ENCODE measurements around the gene PHGDH. TPM values are rescaled to one million over a fixed set of nuclear protein-coding genes. Genes with fewer than 3 reads are reported as not detected.

Gene PHGDH
- polyA plus RNA-seq, 1 donor (not counting 4 experiments of a cell fraction or from before 2014, with no cell fraction given) = 40.3 TPM

GRCh38 chr1:119733754-119734153 is 22.0 kb downstream of the PHGDH start:
- no peak for DNase-seq (ENCODE audit: low read depth, low spot score)
- dilution Hi-C loops (cut with MboI; ENCODE audit: extremely low pct_ligation_motif_present, low sequenced_read_pairs) = no loop called here

GRCh38 chr1:119735217-119735616 is 23.5 kb downstream of the PHGDH start:
- peaks cover 0 to 37% of the 10 kb centered on the region in 2 experiments for H3K36me3 ChIP-seq (ENCODE audit: control insufficient read depth in 2 of 2, extremely low read depth in 1 of 2, insufficient read depth in 2 of 2, low read length in 2 of 2)
- dilution Hi-C loops (cut with MboI; ENCODE audit: extremely low pct_ligation_motif_present, low sequenced_read_pairs) = no loop called here
- no peak overlapping the region for H3K9ac ChIP-seq (ENCODE audit: control insufficient read depth, extremely low read depth, insufficient read depth, low read length)
- no peak for FAIRE-seq
- no peaks in the 10 kb centered on the region for H3K79me2 ChIP-seq (ENCODE audit: control insufficient read depth, insufficient read depth, low read length)
- no peak overlapping the region for H3K4me3 ChIP-seq (ENCODE audit: control insufficient read depth in 2 of 3, extremely low read depth in 1 of 3, insufficient read depth in 2 of 3, low read depth in 1 of 3, low read length in 3 of 3)
- no peaks in the 10 kb centered on the region for H3K9me1 ChIP-seq (ENCODE audit: control insufficient read depth, extremely low read depth, insufficient read depth, low read length)
- H3K27ac ChIP-seq (ENCODE audit: control insufficient read depth, insufficient read depth, low read length) = no peak overlapping the region
- H3K9me3 ChIP-seq (ENCODE audit: control insufficient read depth, low read depth, low read length) = no peaks in the 10 kb centered on the region
- no peak for TF ChIP-seq EZH2 (IDR thresholded peaks at IDR 0.05; ENCODE audit: low read length)
- TF ChIP-seq CTCF (optimal IDR thresholded peaks at IDR 0.05 in 1 of 3, IDR thresholded peaks at IDR 0.05 in 1 of 3, conservative IDR thresholded peaks at IDR 0.05 in 1 of 3; ENCODE audit: extremely low read depth in 1 of 3, insufficient read depth in 2 of 3, low read length in 3 of 3) = no peak
- no peak overlapping the region for H2AFZ ChIP-seq (ENCODE audit: control insufficient read depth, low read length)
- peaks cover 4% of the 10 kb centered on the region for H3K4me1 ChIP-seq (ENCODE audit: control insufficient read depth, extremely low read depth, insufficient read depth, low read length)
- no peak for DNase-seq (ENCODE audit: low read depth, low spot score)
- peaks cover 5% of the 10 kb centered on the region for H4K20me1 ChIP-seq (ENCODE audit: control insufficient read depth, extremely low read depth, insufficient read depth, low read length)
- no peaks in the 10 kb centered on the region for H3K27me3 ChIP-seq (ENCODE audit: control insufficient read depth, extremely low read depth, insufficient read depth, low read length)
- H3K4me2 ChIP-seq (ENCODE audit: control insufficient read depth, extremely low read depth, insufficient read depth, low read depth, low read length) = no peak overlapping the region

More at GRCh38 chr1:119733754-119734153, 22.0 kb downstream of the PHGDH start:
- Histone ChIP-seq H4K20me1 (ENCODE audit: control insufficient read depth, extremely low read depth, insufficient read depth, low read length) (peaks cover 5% of the 10 kb centered on the region), H2AFZ (ENCODE audit: control insufficient read depth, low read length) (no peak overlapping the region), H3K4me3 (ENCODE audit: control insufficient read depth in 2 of 3, extremely low read depth in 1 of 3, insufficient read depth in 2 of 3, low read depth in 1 of 3, low read length in 3 of 3) (no peak overlapping the region), H3K4me2 (ENCODE audit: control insufficient read depth, extremely low read depth, insufficient read depth, low read depth, low read length) (no peak overlapping the region), H3K27me3 (ENCODE audit: control insufficient read depth, extremely low read depth, insufficient read depth, low read length) (no peaks in the 10 kb centered on the region), H3K27ac (ENCODE audit: control insufficient read depth, insufficient read depth, low read length) (no peak overlapping the region), H3K9ac (ENCODE audit: control insufficient read depth, extremely low read depth, insufficient read depth, low read length) (no peak overlapping the region), H3K9me3 (ENCODE audit: control insufficient read depth, low read depth, low read length) (no peaks in the 10 kb centered on the region), H3K36me3 (ENCODE audit: control insufficient read depth in 2 of 2, extremely low read depth in 1 of 2, insufficient read depth in 2 of 2, low read length in 2 of 2) (peaks cover 1 to 47% of the 10 kb centered on the region in 2 experiments), H3K9me1 (ENCODE audit: control insufficient read depth, extremely low read depth, insufficient read depth, low read length) (no peaks in the 10 kb centered on the region), H3K79me2 (ENCODE audit: control insufficient read depth, insufficient read depth, low read length) (no peaks in the 10 kb centered on the region), H3K4me1 (ENCODE audit: control insufficient read depth, extremely low read depth, insufficient read depth, low read length) (peaks cover 4% of the 10 kb centered on the region)
- TF ChIP-seq CTCF (optimal IDR thresholded peaks at IDR 0.05 in 1 of 3, IDR thresholded peaks at IDR 0.05 in 1 of 3, conservative IDR thresholded peaks at IDR 0.05 in 1 of 3; ENCODE audit: extremely low read depth in 1 of 3, insufficient read depth in 2 of 3, low read length in 3 of 3) = no peak
- TF ChIP-seq EZH2 (IDR thresholded peaks at IDR 0.05; ENCODE audit: low read length) = no peak
- no peak for FAIRE-seq

Measured in keratinocyte (primary cell).